AG04449 (cell line): ENCODE measurements around the gene TNIP3.

Experiments
- CTCF ChIA-PET: fragments of 350-600 bp; formaldehyde crosslinking; extraction: SDS; loops from one replicate; lab custom pipeline; 2021; ENCODE audit warnings: antibody characterized with exemption; lab: Yijun Ruan, JAX
- POLR2A ChIA-PET: fragments of 400-600, 350-600 bp; formaldehyde crosslinking; extraction: SDS; loops from one replicate; lab custom pipeline; 2020; ENCODE audit warnings: antibody characterized with exemption, inconsistent platforms; lab: Yijun Ruan, JAX
- DNase-seq: peaks from one replicate; pipeline ENCODE4 v3.0.0-alpha.2; 2010; ENCODE audit warnings: low read depth, low spot score
- H3K4me3 ChIP-seq: 2 replicates; pipeline ENCODE4 v1.5.1; 2011; ENCODE audit warnings: low read depth, mild to moderate bottlenecking, control low read depth, low read length
- TF ChIP-seq, protein P1 (sequence below): IDR thresholded peaks from one replicate; pipeline ENCODE4 v1.5.1; 2011; ENCODE audit warnings: mild to moderate bottlenecking, moderate library complexity, low read length, control low read depth, inconsistent platforms; ENCODE audit not compliant: insufficient read depth; ENCODE audit errors: missing control alignments

The TNIP3 gene

DNA sequence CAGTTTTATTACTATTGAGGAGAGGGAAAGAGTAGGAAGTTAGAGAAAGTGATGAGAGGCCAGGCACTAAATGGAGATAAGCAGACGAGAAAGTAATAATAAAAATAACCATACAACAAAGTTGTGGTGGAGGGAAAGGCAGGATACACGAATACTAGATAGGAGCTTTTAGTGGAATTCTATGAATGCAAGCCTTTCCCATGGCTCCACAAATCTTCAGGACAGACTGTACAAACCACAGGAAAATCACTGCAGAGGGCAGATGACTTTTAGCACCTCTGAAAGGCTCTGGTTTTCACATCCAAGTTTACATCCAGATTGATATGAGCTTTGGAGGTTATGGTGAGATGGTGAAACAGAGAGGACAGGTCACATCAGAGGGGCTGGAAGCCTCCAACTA lies 41.5 kb downstream of the TNIP3 start:
- ChIA-PET CTCF (interaction anchor here (1.6 kb wide), 1 partner anchor 26 kb away, joined by 3 read pairs; no protein-coding TSS in a partner anchor), POLR2A (no interaction called here)
- no peak overlapping the region for H3K4me3 ChIP-seq
- TF ChIP-seq, protein P1, sequence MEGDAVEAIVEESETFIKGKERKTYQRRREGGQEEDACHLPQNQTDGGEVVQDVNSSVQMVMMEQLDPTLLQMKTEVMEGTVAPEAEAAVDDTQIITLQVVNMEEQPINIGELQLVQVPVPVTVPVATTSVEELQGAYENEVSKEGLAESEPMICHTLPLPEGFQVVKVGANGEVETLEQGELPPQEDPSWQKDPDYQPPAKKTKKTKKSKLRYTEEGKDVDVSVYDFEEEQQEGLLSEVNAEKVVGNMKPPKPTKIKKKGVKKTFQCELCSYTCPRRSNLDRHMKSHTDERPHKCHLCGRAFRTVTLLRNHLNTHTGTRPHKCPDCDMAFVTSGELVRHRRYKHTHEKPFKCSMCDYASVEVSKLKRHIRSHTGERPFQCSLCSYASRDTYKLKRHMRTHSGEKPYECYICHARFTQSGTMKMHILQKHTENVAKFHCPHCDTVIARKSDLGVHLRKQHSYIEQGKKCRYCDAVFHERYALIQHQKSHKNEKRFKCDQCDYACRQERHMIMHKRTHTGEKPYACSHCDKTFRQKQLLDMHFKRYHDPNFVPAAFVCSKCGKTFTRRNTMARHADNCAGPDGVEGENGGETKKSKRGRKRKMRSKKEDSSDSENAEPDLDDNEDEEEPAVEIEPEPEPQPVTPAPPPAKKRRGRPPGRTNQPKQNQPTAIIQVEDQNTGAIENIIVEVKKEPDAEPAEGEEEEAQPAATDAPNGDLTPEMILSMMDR, result no peak
- DNase-seq, result no peak

DNA sequence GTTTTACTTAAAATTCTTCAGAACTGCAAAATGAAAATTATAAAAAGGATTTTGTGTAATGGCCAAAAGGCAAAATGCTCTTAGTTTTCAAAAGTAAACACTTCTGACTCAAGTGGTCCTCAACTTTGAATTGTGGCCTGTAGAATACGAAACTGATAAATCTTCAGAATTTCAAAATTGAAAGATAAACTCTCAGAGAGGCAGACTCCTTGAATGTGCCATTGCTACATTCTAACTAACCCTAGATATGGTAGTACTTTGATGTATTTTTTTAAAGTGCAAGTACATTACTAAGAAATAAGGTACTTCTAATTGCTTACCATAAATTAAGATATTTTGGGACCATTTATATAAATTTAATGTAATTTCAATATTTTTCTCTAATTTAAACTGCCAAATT lies 44.4 kb downstream of the TNIP3 start:
- TF ChIP-seq, protein P1, result no peak
- ChIA-PET CTCF (interaction anchor here (0.9 kb wide), 1 partner anchor 9 kb away, joined by 4 read pairs; no protein-coding TSS in a partner anchor), POLR2A (no interaction called here)

DNA sequence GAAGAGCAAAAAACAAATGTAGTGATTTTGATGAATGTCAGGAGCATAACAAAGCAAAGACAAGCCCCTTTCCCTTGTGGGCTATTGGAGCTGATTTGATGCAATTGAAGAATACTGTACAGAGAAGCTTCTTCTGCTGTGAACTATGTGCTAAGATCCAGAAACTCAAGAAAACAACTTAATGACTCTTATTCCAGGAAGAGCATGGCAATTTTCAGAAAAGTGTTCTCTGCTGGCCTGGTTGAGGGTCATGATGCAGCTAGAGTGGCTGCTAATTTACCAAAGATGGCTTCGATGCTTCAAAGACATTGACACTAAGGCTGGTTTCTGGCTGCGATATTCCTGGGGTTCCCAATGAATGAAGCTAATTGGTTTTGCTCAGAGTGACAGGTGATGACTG lies 45.8 kb downstream of the TNIP3 start:
- DNase-seq, result no peak
- ChIA-PET POLR2A (interaction anchor here (0.6 kb wide), 1 partner anchor 1077 kb away, joined by 3 read pairs; no protein-coding TSS in a partner anchor), CTCF (interaction anchor here (1.3 kb wide), 1 partner anchor 190 kb away, joined by 3 read pairs; no protein-coding TSS in a partner anchor)
- no peak overlapping the region for H3K4me3 ChIP-seq
- TF ChIP-seq, protein P1, result no peak

More for the DNA sequence above, 44.4 kb downstream of the TNIP3 start:
- DNase-seq, result no peak
- H3K4me3 ChIP-seq, result no peak overlapping the region

DNA sequence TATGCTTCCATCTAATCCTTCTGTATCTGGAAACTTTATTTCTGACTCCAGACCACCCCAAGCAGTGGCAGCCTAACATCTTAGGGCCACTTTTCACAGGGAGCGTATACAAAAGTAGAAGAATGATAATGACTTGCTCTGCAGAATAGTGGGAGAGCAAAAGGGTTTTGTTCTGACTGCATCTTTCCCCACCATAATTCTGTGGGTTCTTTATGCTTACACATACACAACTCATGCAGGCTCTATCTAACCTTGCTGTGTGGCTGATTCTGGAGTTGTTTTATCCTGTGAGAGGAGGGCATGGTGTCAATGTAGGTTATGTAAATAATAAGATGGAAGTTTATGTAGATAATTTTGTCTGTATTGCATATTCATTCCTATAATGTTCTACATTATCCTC lies 49.4 kb downstream of the TNIP3 start:
- TF ChIP-seq, protein P1, result no peak
- POLR2A ChIA-PET, result no interaction called here
- no peak overlapping the region for H3K4me3 ChIP-seq
- DNase-seq, result no peak
- CTCF ChIA-PET, result no interaction called here

DNA sequence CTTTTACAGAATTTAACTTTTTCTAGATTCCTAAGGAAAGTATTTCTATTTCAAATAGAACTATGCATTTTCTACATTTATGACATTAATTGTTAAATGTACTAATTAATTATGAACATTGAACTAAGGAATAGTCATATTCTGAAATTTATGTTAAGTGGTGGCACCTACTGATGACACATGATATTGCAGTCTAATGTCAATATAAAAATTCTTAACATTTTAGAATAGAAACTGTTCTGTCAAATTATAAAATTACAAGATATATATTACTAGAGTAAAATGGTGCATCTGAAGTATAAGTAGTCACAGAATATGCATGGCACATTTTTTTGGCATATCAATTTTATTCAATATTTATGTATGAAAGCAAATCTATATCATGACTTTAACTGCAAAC lies 51.6 kb downstream of the TNIP3 start:
- no peak for DNase-seq
- TF ChIP-seq, protein P1, result no peak
- H3K4me3 ChIP-seq, result no peak overlapping the region
- POLR2A ChIA-PET, result no interaction called here
- CTCF ChIA-PET, result interaction anchor here (0.8 to 2.6 kb wide), 4 partner anchors 18 to 1733 kb away, joined by 3 to 9 read pairs (median 3); no protein-coding TSS in a partner anchor

DNA sequence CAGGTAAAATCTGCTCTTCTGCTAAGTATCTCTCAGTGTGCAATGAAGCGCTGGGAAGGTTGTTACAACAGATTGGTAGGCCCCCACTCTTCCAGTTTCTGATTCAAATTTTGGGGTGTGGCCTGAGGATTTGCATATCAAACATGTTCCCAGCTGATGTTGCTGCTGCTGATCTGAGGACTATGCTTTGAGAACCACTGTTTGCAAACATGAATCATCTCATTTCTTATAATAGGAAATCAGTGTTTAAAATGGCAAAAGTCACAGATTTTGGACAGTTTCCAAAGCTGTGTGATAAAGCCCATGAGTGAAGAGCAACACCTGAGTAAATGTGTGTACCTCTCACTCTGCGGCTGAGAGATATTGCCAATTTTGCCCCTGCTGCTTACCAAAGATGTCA lies 55.6 kb downstream of the TNIP3 start:
- H3K4me3 ChIP-seq, result no peak overlapping the region
- ChIA-PET CTCF (interaction anchor here (1.9 kb wide), 1 partner anchor 8 kb away, joined by 4 read pairs; no protein-coding TSS in a partner anchor), POLR2A (no interaction called here)
- TF ChIP-seq, protein P1, result no peak
- no peak for DNase-seq
